Natural killer cell (primary cell): ENCODE data around the gene KRT31. TPM values are rescaled to one million over a fixed set of nuclear protein-coding genes. Genes with fewer than 3 reads are reported as not detected.

ENCODE experiments used
- ATAC-seq, 3 donors: fragments of 150-1000 bp in 2 of 3; fragments of 200-7000 bp in 1 of 3; cut with Tn5 transposase; 1 replicate in 1 of 3; 2 replicates in 2 of 3; pipeline ENCODE4 v1.10.0; 2021; ENCODE audit warnings: mild to moderate bottlenecking in 2 of 3, moderate library complexity in 2 of 3
- DNase-seq, 2 donors: peaks; one replicate each; pipeline versions ENCODE4 v3.0.0 to v3.0.0-alpha.2; 2013 to 2021; ENCODE audit warnings: mixed read lengths in 1 of 2
- H3K27ac ChIP-seq: one replicate; pipeline ENCODE4 v1.5.1; 2013; ENCODE audit warnings: mild to moderate bottlenecking, low read length
- H3K27me3 ChIP-seq: one replicate; pipeline ENCODE4 v1.6.1; 2013; ENCODE audit warnings: low read length; ENCODE audit not compliant: control insufficient read depth, insufficient read depth
- H3K36me3 ChIP-seq: one replicate; pipeline ENCODE4 v1.6.1; 2013; ENCODE audit warnings: low read length; ENCODE audit not compliant: control insufficient read depth, insufficient read depth
- H3K4me1 ChIP-seq: one replicate; pipeline ENCODE4 v1.6.1; 2013; ENCODE audit warnings: low read length; ENCODE audit not compliant: control insufficient read depth, insufficient read depth
- H3K4me3 ChIP-seq: one replicate; pipeline ENCODE4 v1.5.1; 2013; ENCODE audit warnings: low read length
- H3K9me3 ChIP-seq: one replicate; pipeline ENCODE4 v1.6.1; 2013; ENCODE audit warnings: low read length; ENCODE audit not compliant: control insufficient read depth, insufficient read depth
- H3K27ac Mint-ChIP-seq, 2 donors: one replicate each; pipeline ENCODE4 v1.8.0; 2022; ENCODE audit warnings: mild to moderate bottlenecking in 2 of 2, mixed read lengths in 2 of 2, moderate library complexity in 1 of 2
- H3K27me3 Mint-ChIP-seq, 2 donors: one replicate each; pipeline ENCODE4 v1.8.0; 2022; ENCODE audit warnings: low read depth in 2 of 2, mixed read lengths in 2 of 2
- H3K36me3 Mint-ChIP-seq: one replicate; pipeline ENCODE4 v1.8.0; 2022; ENCODE audit warnings: mixed read lengths
- H3K4me1 Mint-ChIP-seq, 2 donors: one replicate each; pipeline ENCODE4 v1.8.0; 2022; ENCODE audit warnings: mixed read lengths in 2 of 2
- H3K4me3 Mint-ChIP-seq: one replicate; pipeline ENCODE4 v1.8.0; 2022; ENCODE audit warnings: mild to moderate bottlenecking, moderate library complexity, mixed read lengths
- H3K9me3 Mint-ChIP-seq, 2 donors: one replicate each; pipeline ENCODE4 v1.8.0; 2022; ENCODE audit warnings: mixed read lengths in 2 of 2
- WGBS: methylation state at CpG from one replicate; pipeline ENCODE4 v1.1.7; 2013; ENCODE audit warnings: missing lambda C conversion rate; ENCODE audit not compliant: insufficient coverage; 5-methylcytosine and 5-hydroxymethylcytosine counted together
- intact Hi-C: fragments of 100-400 bp; cut with micrococcal nuclease; formaldehyde crosslinking; loops from one replicate; pipeline ENCODE4 v1.14.2; 2022
- total RNA-seq, 4 donors: library from RNA; stranded (reverse); fragments of 120-200 nt in 1 of 4; gene quantifications; one replicate each; pipeline versions ENCODE4 v1.2.3 to v1.2.4, GENCODE V29; 2013 to 2022
- TF ChIP-seq, protein P1 (sequence below): fragments of 200-600 bp; IDR thresholded peaks from one replicate; pipeline ENCODE4 v1.8.0; 2022; ENCODE audit warnings: antibody characterized with exemption

KRT31 gene
- total RNA-seq, 3 donors from 2014 or later (not counting 1 experiment from before 2014, with no cell fraction given) = not detected

- peak in 1 of 3 donors; percentile 34 for ATAC-seq
- Mint-ChIP-seq H3K27me3 (peaks cover 11 to 22% of the 10 kb centered on the region in 2 donors), H3K27ac (no peak overlapping the region), H3K4me1 (peaks cover 0 to 6% of the 10 kb centered on the region in 2 donors), H3K4me3 (no peak overlapping the region), H3K36me3 (no peaks in the 10 kb centered on the region), H3K9me3 (no peaks in the 10 kb centered on the region)
- TF ChIP-seq, protein P1, sequence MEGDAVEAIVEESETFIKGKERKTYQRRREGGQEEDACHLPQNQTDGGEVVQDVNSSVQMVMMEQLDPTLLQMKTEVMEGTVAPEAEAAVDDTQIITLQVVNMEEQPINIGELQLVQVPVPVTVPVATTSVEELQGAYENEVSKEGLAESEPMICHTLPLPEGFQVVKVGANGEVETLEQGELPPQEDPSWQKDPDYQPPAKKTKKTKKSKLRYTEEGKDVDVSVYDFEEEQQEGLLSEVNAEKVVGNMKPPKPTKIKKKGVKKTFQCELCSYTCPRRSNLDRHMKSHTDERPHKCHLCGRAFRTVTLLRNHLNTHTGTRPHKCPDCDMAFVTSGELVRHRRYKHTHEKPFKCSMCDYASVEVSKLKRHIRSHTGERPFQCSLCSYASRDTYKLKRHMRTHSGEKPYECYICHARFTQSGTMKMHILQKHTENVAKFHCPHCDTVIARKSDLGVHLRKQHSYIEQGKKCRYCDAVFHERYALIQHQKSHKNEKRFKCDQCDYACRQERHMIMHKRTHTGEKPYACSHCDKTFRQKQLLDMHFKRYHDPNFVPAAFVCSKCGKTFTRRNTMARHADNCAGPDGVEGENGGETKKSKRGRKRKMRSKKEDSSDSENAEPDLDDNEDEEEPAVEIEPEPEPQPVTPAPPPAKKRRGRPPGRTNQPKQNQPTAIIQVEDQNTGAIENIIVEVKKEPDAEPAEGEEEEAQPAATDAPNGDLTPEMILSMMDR = no peak
- H3K4me1 ChIP-seq = peaks cover 12% of the 10 kb centered on the region
- no peak overlapping the region for H3K4me3 ChIP-seq
- peak in 1 of 2 donors; percentile 38 for DNase-seq
- H3K27ac ChIP-seq = no peak overlapping the region
- H3K27me3 ChIP-seq = no peaks in the 10 kb centered on the region
- H3K36me3 ChIP-seq = no peaks in the 10 kb centered on the region
- intact Hi-C loops = no loop called here
- no peaks in the 10 kb centered on the region for H3K9me3 ChIP-seq
- 62% methylated on average over 7 of the region's 7 CpGs for WGBS
Observed at GRCh38 chr17:41404024-41404671, 6.7 kb upstream of the KRT31 start.

- intact Hi-C loops = no loop called here
- no peaks in the 10 kb centered on the region for H3K9me3 ChIP-seq
- no peaks in the 10 kb centered on the region for H3K27me3 ChIP-seq
- Mint-ChIP-seq H3K9me3 (no peaks in the 10 kb centered on the region), H3K4me1 (peaks cover 0 to 6% of the 10 kb centered on the region in 2 donors), H3K27ac (no peak overlapping the region), H3K4me3 (no peak overlapping the region), H3K36me3 (no peaks in the 10 kb centered on the region), H3K27me3 (peaks cover 11 to 22% of the 10 kb centered on the region in 2 donors)
- H3K4me1 ChIP-seq = peaks cover 12% of the 10 kb centered on the region
- DNase-seq = no peak
- TF ChIP-seq, protein P1 = no peak
- peak in 1 of 3 donors; percentile 36 for ATAC-seq
- WGBS = 69% methylated on average over 4 of the region's 4 CpGs
- H3K4me3 ChIP-seq = no peak overlapping the region
- no peak overlapping the region for H3K27ac ChIP-seq
- H3K36me3 ChIP-seq = no peaks in the 10 kb centered on the region
Observed at GRCh38 chr17:41403404-41404023, 6.1 kb upstream of the KRT31 start.

- H3K27me3 ChIP-seq = no peaks in the 10 kb centered on the region
- no peaks in the 10 kb centered on the region for H3K9me3 ChIP-seq
- H3K4me3 ChIP-seq = no peak overlapping the region
- H3K4me1 Mint-ChIP-seq = peaks cover 0 to 6% of the 10 kb centered on the region in 2 donors
- no peak overlapping the region for H3K27ac Mint-ChIP-seq
- H3K36me3 Mint-ChIP-seq = no peaks in the 10 kb centered on the region
- 91% methylated on average over 5 of the region's 5 CpGs for WGBS
- TF ChIP-seq, protein P1 = no peak
- intact Hi-C loops = no loop called here
- H3K27me3 Mint-ChIP-seq = peaks cover 17 to 22% of the 10 kb centered on the region in 2 donors
- DNase-seq (no peak), ATAC-seq (no peak)
- peaks cover 12% of the 10 kb centered on the region for H3K4me1 ChIP-seq
- H3K4me3 Mint-ChIP-seq = no peak overlapping the region
- no peaks in the 10 kb centered on the region for H3K9me3 Mint-ChIP-seq
- no peaks in the 10 kb centered on the region for H3K36me3 ChIP-seq
- H3K27ac ChIP-seq = no peak overlapping the region
Observed at GRCh38 chr17:41402161-41402560, 4.8 kb upstream of the KRT31 start.
